SK-N-SH (cell line): ENCODE data around the gene PANK3. TPM values are rescaled to one million over a fixed set of nuclear protein-coding genes. Genes with fewer than 3 reads are reported as not detected.

ENCODE experiments used
- CTCF ChIA-PET: fragments of 300-600, 350-600 bp; formaldehyde crosslinking; extraction: SDS; loops from one replicate; lab custom pipeline; 2021; lab: Yijun Ruan, JAX
- POLR2A ChIA-PET: fragments of 350-600 bp; sonication (Branson Sonifier 250); formaldehyde crosslinking; extraction: SDS; loops from one replicate; lab custom pipeline; 2020; ENCODE audit warnings: antibody characterized with exemption, inconsistent platforms; lab: Yijun Ruan, JAX
- DNase-seq: peaks from one replicate; pipeline ENCODE4 v3.0.0; 2012
- H2AFZ ChIP-seq: fragments of 200-600 bp; sonication (generic); 2 replicates; pipeline ENCODE4 v1.8.1; 2016; ENCODE audit warnings: antibody characterized with exemption, mild to moderate bottlenecking, low read depth
- H3F3A ChIP-seq: fragments of 200-600 bp; sonication (generic); replicated peaks from 2 replicates; pipeline ENCODE3; 2016; ENCODE audit warnings: antibody characterized with exemption, mild to moderate bottlenecking; ENCODE audit not compliant: insufficient read depth
- H3K27ac ChIP-seq, 2 experiments: fragments of 200-500 bp in 1 of 2; fragments of 200-600 bp in 1 of 2; sonication (Bioruptor generic) in 1 of 2; sonication (generic), shearing (Covaris generic) in 1 of 2; 2 replicates each; pipeline versions ENCODE4 v1.5.1 to v1.6.1; 2014 to 2016; ENCODE audit warnings: low read depth in 2 of 2, inconsistent platforms in 1 of 2, low read length in 1 of 2, mild to moderate bottlenecking in 1 of 2, mixed read lengths in 1 of 2
- H3K27me3 ChIP-seq: fragments of 200-600 bp; sonication (generic), shearing (Covaris generic); 2 replicates; pipeline ENCODE4 v1.6.1; 2016; ENCODE audit warnings: mixed run types; ENCODE audit not compliant: insufficient read depth
- H3K36me3 ChIP-seq, 2 experiments: fragments of 200-500 bp in 1 of 2; fragments of 200-600 bp in 1 of 2; sonication (Bioruptor generic) in 1 of 2; sonication (generic) in 1 of 2; replicated peaks in 1 of 2; 2 replicates each; pipeline versions ENCODE3 to v1.5.1; 2014 to 2016; ENCODE audit warnings: low read length in 1 of 2, mild to moderate bottlenecking in 1 of 2; ENCODE audit not compliant: insufficient read depth in 2 of 2, control insufficient read depth in 1 of 2
- H3K4me1 ChIP-seq, 2 experiments: fragments of 200-500 bp in 1 of 2; fragments of 200-600 bp in 1 of 2; sonication (Bioruptor generic) in 1 of 2; sonication (generic), shearing (Covaris generic) in 1 of 2; 2 replicates each; pipeline versions ENCODE4 v1.5.1 to v1.6.1; 2014 to 2016; ENCODE audit warnings: low read depth in 1 of 2, low read length in 1 of 2, mixed run types in 1 of 2; ENCODE audit not compliant: insufficient read depth in 2 of 2, control insufficient read depth in 1 of 2
- H3K4me2 ChIP-seq: fragments of 200-600 bp; sonication (generic), shearing (Covaris generic); 2 replicates; pipeline ENCODE4 v1.6.1; 2017; ENCODE audit warnings: mixed run types
- H3K4me3 ChIP-seq, 2 experiments: fragments of 200-500 bp in 1 of 2; fragments of 200-600 bp in 1 of 2; sonication (Bioruptor generic) in 1 of 2; sonication (generic), shearing (Covaris generic) in 1 of 2; 2 replicates each; pipeline versions ENCODE4 v1.5.1 to v1.8.1; 2014 to 2016; ENCODE audit warnings: low read depth in 2 of 2, inconsistent platforms in 1 of 2, low read length in 1 of 2, mild to moderate bottlenecking in 1 of 2, mixed read lengths in 1 of 2, moderate library complexity in 1 of 2
- H3K79me2 ChIP-seq: fragments of 200-600 bp; sonication (generic); 2 replicates; pipeline ENCODE4 v1.8.1; 2017; ENCODE audit warnings: mild to moderate bottlenecking; ENCODE audit not compliant: insufficient read depth
- H3K9ac ChIP-seq: fragments of 200-600 bp; sonication (generic); 2 replicates; pipeline ENCODE4 v1.6.1; 2017; ENCODE audit warnings: mixed run types
- H3K9me2 ChIP-seq: fragments of 200-600 bp; sonication (generic); 2 replicates; pipeline ENCODE4 v1.6.1; 2017; ENCODE audit warnings: mixed run types
- H3K9me3 ChIP-seq: fragments of 200-600 bp; sonication (generic); 2 replicates; pipeline ENCODE4 v1.6.1; 2017; ENCODE audit warnings: mixed run types, mild to moderate bottlenecking, moderate library complexity
- H4K20me1 ChIP-seq: fragments of 200-600 bp; sonication (generic); 2 replicates; pipeline ENCODE4 v1.6.1; 2017; ENCODE audit warnings: mild to moderate bottlenecking, mixed run types; ENCODE audit not compliant: insufficient read depth
- CTCF ChIP-seq: fragments of 200-600 bp; sonication (generic); IDR thresholded peaks from 2 replicates; pipeline ENCODE4 v1.6.1; 2017; ENCODE audit warnings: antibody characterized with exemption, mild to moderate bottlenecking, moderate library complexity
- EP300 ChIP-seq, 2 experiments: IDR thresholded peaks; 2 replicates each; pipeline versions ENCODE4 v1.4.0 to v1.6.1; 2012; ENCODE audit warnings: borderline replicate concordance in 1 of 2, low read depth in 1 of 2, low read length in 1 of 2
- FOXM1 ChIP-seq: IDR thresholded peaks from 2 replicates; pipeline ENCODE4 v1.4.0; 2012; ENCODE audit warnings: low read depth, mild to moderate bottlenecking
- GABPA ChIP-seq: IDR thresholded peaks from 2 replicates; pipeline ENCODE4 v1.4.0; 2012; ENCODE audit warnings: low read depth, mild to moderate bottlenecking
- REST ChIP-seq: IDR thresholded peaks from 2 replicates; pipeline ENCODE4 v1.6.1; 2012; ENCODE audit warnings: mild to moderate bottlenecking, low read depth, low read length, moderate library complexity
- SMC3 ChIP-seq: IDR thresholded peaks from 2 replicates; pipeline ENCODE4 v1.6.1; 2012; ENCODE audit warnings: low read depth, low read length, improper control_type of control experiment
- TCF12 ChIP-seq: IDR thresholded peaks from 2 replicates; pipeline ENCODE4 v1.4.0; 2012
- TEAD4 ChIP-seq: IDR thresholded peaks from 2 replicates; pipeline ENCODE4 v1.4.0; 2012; ENCODE audit warnings: mild to moderate bottlenecking, borderline replicate concordance; ENCODE audit not compliant: insufficient read depth
- USF1 ChIP-seq: IDR thresholded peaks from 2 replicates; pipeline ENCODE4 v1.4.0; 2012; ENCODE audit warnings: low read depth, borderline replicate concordance
- WGBS: methylation state at CpG from one replicate; pipeline ENCODE4 v1.1.6; 2017; ENCODE audit warnings: low lambda C conversion rate; 5-methylcytosine and 5-hydroxymethylcytosine counted together
- polyA plus RNA-seq, 3 experiments: library from polyadenylated mRNA; depleted of rRNA; stranded (reverse); fragments of >200 nt; gene quantifications; 2 replicates each; pipeline ENCODE4 v1.2.3, GENCODE V29; 2012

Gene PANK3
- polyA plus RNA-seq, 1 of the 3 experiments (the other 2 are of a cell fraction), result 6.1 TPM

- Histone ChIP-seq H3K4me3 (no peak overlapping the region), H3K27ac (no peak overlapping the region)
- 81% methylated on average over 4 of the region's 5 CpGs for WGBS
Measured at GRCh38 chr5:168531191-168531590, 48.0 kb downstream of the PANK3 start.

GRCh38 chr5:168530621-168531150 is 48.5 kb downstream of the PANK3 start:
- DNase-seq, result no peak
- Histone ChIP-seq H4K20me1 (no peaks in the 10 kb centered on the region), H3K4me3 (no peak overlapping the region), H3K4me2 (no peak overlapping the region), H3K79me2 (no peaks in the 10 kb centered on the region), H3K9me2 (no peaks in the 10 kb centered on the region), H3F3A (no peaks in the 10 kb centered on the region), H3K4me1 (peaks cover 0 to 26% of the 10 kb centered on the region in 2 experiments; a peak in 2 of 4 replicates), H3K9ac (no peak overlapping the region), H3K9me3 (no peaks in the 10 kb centered on the region), H3K36me3 (no peaks in the 10 kb centered on the region), H3K27ac (no peak overlapping the region), H2AFZ (no peak overlapping the region), H3K27me3 (no peaks in the 10 kb centered on the region)
- 92% methylated on average over 4 of the region's 4 CpGs for WGBS
- TF ChIP-seq TEAD4 (no peak), USF1 (peak; percentile 43; the same call in 1 of the 2 replicates)
- ChIA-PET POLR2A (no interaction called here), CTCF (no interaction called here)

More at GRCh38 chr5:168531191-168531590, 48.0 kb downstream of the PANK3 start:
- no peaks in the 10 kb centered on the region for H4K20me1 ChIP-seq
- H3F3A ChIP-seq, result no peaks in the 10 kb centered on the region
- TF ChIP-seq CTCF, result no peak
- no peak for DNase-seq
- H3K9me3 ChIP-seq, result no peaks in the 10 kb centered on the region
- H3K9me2 ChIP-seq, result no peaks in the 10 kb centered on the region
- H3K36me3 ChIP-seq, result no peaks in the 10 kb centered on the region
- peaks cover 0 to 26% of the 10 kb centered on the region in 2 experiments; a peak in 2 of 4 replicates for H3K4me1 ChIP-seq
- CTCF ChIA-PET, result no interaction called here
- no peak overlapping the region for H2AFZ ChIP-seq
- no peaks in the 10 kb centered on the region for H3K79me2 ChIP-seq
- no peak overlapping the region for H3K4me2 ChIP-seq
- no peaks in the 10 kb centered on the region for H3K27me3 ChIP-seq
- no peak overlapping the region for H3K9ac ChIP-seq
- POLR2A ChIA-PET, result no interaction called here

- H3K4me3 ChIP-seq, result peak overlapping the region; percentile 32 to 47; a peak in 3 of 4 replicates
- peaks cover 0 to 26% of the 10 kb centered on the region in 2 experiments; a peak in 2 of 4 replicates for H3K4me1 ChIP-seq
- no peaks in the 10 kb centered on the region for H4K20me1 ChIP-seq
- no peaks in the 10 kb centered on the region for H3F3A ChIP-seq
- H3K4me2 ChIP-seq, result peak overlapping the region; percentile 69; the same call in 1 of the 2 replicates
- peak; percentile 80 for DNase-seq
- no peak overlapping the region for H2AFZ ChIP-seq
- ChIA-PET POLR2A (no interaction called here), CTCF (no interaction called here)
- 72% methylated on average over 37 of the region's 125 CpGs for WGBS
- H3K9ac ChIP-seq, result no peak overlapping the region
- no peaks in the 10 kb centered on the region for H3K79me2 ChIP-seq
- no peaks in the 10 kb centered on the region for H3K36me3 ChIP-seq
- no peaks in the 10 kb centered on the region for H3K9me2 ChIP-seq
- no peaks in the 10 kb centered on the region for H3K9me3 ChIP-seq
- peak overlapping the region in 1 of 2 experiments; percentile 30; a peak in 1 of 4 replicates for H3K27ac ChIP-seq
- H3K27me3 ChIP-seq, result no peaks in the 10 kb centered on the region
- TF ChIP-seq CTCF (no peak), FOXM1 (no peak), GABPA (no peak), SMC3 (no peak), EP300 (IDR thresholded peaks at IDR 0.05; ENCODE audit: borderline replicate concordance in 1 of 2, low read depth in 1 of 2, low read length in 1 of 2) (no peak), TCF12 (no peak), REST (peak; percentile 47; the same call in 1 of the 2 replicates)
Measured at GRCh38 chr5:168529374-168530234, 49.6 kb downstream of the PANK3 start.
